Vagina (tissue), 2 donors: Measurements from ENCODE around the gene SLC49A3. TPM values are rescaled to one million over a fixed set of nuclear protein-coding genes. Genes with fewer than 3 reads are reported as not detected.

ENCODE experiments used
- DNase-seq, 2 donors: peaks; one replicate each; pipeline ENCODE4 v3.0.0-alpha.2; 2017; ENCODE audit errors: extremely low spot score in 2 of 2
- H3K27ac ChIP-seq: fragments of 200-600 bp; sonication (generic); one replicate; pipeline ENCODE4 v1.5.1; 2019
- H3K27me3 ChIP-seq: fragments of 200-600 bp; sonication (generic); one replicate; pipeline ENCODE4 v1.5.1; 2019
- H3K36me3 ChIP-seq, 2 donors: fragments of 200-600 bp; sonication (generic); one replicate each; pipeline ENCODE4 v1.5.1; 2017 to 2019
- H3K4me1 ChIP-seq: fragments of 200-600 bp; sonication (generic); one replicate; pipeline ENCODE4 v1.5.1; 2019
- H3K4me3 ChIP-seq, 2 donors: fragments of 200-600 bp; sonication (generic); 1 replicate in 1 of 2; 2 replicates in 1 of 2; pipeline ENCODE4 v1.5.1; 2016 to 2019
- H3K9me3 ChIP-seq: fragments of 200-600 bp; sonication (generic); one replicate; pipeline ENCODE4 v1.5.1; 2019
- POLR2A ChIP-seq, 2 donors: fragments of 450-650 bp; IDR thresholded peaks; one replicate each; pipeline ENCODE4 v1.6.1; 2017; ENCODE audit warnings: antibody characterized with exemption in 2 of 2, mild to moderate bottlenecking in 2 of 2, moderate library complexity in 2 of 2
- POLR2AphosphoS5 ChIP-seq, 2 donors: sonication (generic); formaldehyde crosslinking; IDR thresholded peaks; one replicate each; pipeline ENCODE4 v1.9.0; 2017; ENCODE audit warnings: antibody characterized with exemption in 2 of 2, mild to moderate bottlenecking in 2 of 2, low read depth in 1 of 2; ENCODE audit not compliant: insufficient read depth in 1 of 2
- intact Hi-C: fragments of 100-400 bp; cut with DNase I; formaldehyde crosslinking; loops from one replicate; pipeline ENCODE4 v1.15.1; 2023
- total RNA-seq: library from RNA; depleted of rRNA; stranded (reverse); fragments of >200 nt; gene quantifications from one replicate; pipeline ENCODE4 v1.2.3, GENCODE V29; 2016
- TF ChIP-seq, protein P1 (sequence below), 3 experiments: fragments of 450-650 bp in 2 of 3; fragments of 200-600 bp in 1 of 3; sonication (generic) in 1 of 3; IDR thresholded peaks; one replicate each; pipeline ENCODE4 v1.5.1; 2017 to 2019; ENCODE audit warnings: antibody characterized with exemption in 3 of 3, mild to moderate bottlenecking in 2 of 3, moderate library complexity in 2 of 3

SLC49A3 gene
- total RNA-seq, 1 donor from 2014 or later = 11.0 TPM

DNA sequence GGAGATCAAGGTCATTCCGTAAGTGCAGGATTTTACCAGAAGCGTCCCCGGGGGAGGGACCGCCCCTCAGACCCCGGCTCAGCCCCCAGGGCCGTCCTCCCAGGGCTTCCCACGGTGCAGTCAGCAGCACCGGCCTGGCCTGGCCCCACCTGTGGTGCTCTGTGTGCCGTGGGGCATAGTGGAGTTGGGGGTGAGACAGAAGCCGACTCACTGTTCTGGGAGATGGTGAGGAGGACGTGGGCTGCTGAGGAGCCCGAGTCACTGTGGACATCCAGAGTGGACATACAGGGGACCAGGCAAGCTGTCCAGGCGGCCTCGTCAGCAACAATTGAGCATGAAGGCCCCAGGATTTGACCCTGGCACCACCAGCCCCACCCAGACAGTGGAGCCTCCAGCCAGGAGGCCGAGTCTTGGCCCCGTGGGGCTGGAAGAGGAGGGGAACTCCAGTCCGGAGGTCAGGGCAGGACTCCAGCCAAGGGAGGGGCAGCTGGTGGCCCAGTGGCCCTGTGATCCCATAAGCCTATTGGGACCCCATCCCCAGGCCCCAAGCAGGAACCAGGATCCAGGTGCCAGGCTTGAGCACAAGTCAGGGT is 34.0 kb downstream of the SLC49A3 start:
- intact Hi-C loops = no loop called here
- DNase-seq = no peak
- no peak for TF ChIP-seq POLR2AphosphoS5 (IDR thresholded peaks at IDR 0.05; ENCODE audit: insufficient read depth in 1 of 2, low read depth in 1 of 2)
- TF ChIP-seq, protein P1, sequence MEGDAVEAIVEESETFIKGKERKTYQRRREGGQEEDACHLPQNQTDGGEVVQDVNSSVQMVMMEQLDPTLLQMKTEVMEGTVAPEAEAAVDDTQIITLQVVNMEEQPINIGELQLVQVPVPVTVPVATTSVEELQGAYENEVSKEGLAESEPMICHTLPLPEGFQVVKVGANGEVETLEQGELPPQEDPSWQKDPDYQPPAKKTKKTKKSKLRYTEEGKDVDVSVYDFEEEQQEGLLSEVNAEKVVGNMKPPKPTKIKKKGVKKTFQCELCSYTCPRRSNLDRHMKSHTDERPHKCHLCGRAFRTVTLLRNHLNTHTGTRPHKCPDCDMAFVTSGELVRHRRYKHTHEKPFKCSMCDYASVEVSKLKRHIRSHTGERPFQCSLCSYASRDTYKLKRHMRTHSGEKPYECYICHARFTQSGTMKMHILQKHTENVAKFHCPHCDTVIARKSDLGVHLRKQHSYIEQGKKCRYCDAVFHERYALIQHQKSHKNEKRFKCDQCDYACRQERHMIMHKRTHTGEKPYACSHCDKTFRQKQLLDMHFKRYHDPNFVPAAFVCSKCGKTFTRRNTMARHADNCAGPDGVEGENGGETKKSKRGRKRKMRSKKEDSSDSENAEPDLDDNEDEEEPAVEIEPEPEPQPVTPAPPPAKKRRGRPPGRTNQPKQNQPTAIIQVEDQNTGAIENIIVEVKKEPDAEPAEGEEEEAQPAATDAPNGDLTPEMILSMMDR (IDR thresholded peaks at IDR 0.05) = no peak
- no peak for TF ChIP-seq POLR2A (IDR thresholded peaks at IDR 0.05)
- Histone ChIP-seq H3K4me3 (no peak overlapping the region), H3K4me1 (peaks cover 5% of the 10 kb centered on the region), H3K36me3 (no peaks in the 10 kb centered on the region), H3K27ac (no peak overlapping the region), H3K9me3 (no peaks in the 10 kb centered on the region), H3K27me3 (peaks cover 5% of the 10 kb centered on the region)

DNA sequence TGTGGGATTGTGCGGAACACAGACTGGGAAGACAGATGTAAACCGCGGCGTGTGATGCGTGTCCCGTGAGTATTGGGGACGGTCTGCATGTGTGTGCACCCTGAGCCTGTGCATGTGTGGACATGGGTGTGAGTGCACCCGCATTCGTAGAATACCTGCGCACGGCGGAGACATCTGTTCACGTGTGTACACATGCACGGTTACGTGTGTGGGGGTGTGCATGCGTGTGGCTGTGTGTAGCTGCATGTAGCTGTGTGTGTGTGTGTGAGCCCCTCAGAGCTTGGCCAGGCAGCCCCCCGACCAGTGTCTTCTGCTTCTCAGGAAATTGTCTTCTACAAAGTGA is 34.5 kb downstream of the SLC49A3 start:
- H3K4me3 ChIP-seq = no peak overlapping the region
- peaks cover 5% of the 10 kb centered on the region for H3K4me1 ChIP-seq
- TF ChIP-seq, protein P1 (IDR thresholded peaks at IDR 0.05) = no peak
- H3K36me3 ChIP-seq = no peaks in the 10 kb centered on the region
- DNase-seq = no peak
- intact Hi-C loops = no loop called here
- H3K27ac ChIP-seq = no peak overlapping the region
- no peaks in the 10 kb centered on the region for H3K9me3 ChIP-seq
- H3K27me3 ChIP-seq = peaks cover 5% of the 10 kb centered on the region

DNA sequence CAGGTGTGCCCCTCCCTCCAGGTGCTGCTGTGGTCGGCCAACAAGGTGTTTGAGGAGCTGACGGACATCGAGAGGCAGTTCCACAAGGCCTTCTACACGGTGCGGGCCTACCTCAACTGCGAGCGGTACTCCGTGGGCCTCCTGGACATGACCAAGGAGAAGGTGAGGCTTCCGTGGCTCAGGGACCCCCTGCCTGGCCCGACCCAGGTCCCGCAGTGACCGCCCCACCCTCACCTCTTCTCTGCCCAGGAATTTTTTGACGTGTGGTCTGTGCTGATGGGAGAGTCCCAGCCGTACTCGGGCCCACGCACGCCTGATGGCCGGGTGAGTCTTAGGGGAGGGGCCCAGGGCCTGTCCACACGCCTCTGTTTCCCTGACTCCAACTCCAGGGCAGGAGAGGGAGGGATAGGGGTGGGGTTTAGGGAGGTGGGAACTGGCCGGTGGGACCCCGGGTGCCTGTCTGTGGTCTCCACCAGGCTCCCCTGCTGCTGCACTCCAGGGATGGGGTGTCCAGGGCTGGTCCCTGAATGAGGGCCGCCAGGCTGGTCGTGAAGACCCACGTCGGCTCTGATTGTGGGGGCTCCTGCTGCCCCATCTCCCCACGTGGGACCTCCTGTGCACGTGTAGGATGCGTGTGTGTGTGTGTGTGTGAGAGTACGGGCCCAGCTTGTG is 35.0 kb downstream of the SLC49A3 start:
- TF ChIP-seq, protein P1 (IDR thresholded peaks at IDR 0.05) = no peak
- TF ChIP-seq POLR2AphosphoS5 (IDR thresholded peaks at IDR 0.05; ENCODE audit: insufficient read depth in 1 of 2, low read depth in 1 of 2) = no peak
- TF ChIP-seq POLR2A (IDR thresholded peaks at IDR 0.05) = no peak
- no peaks in the 10 kb centered on the region for H3K9me3 ChIP-seq
- peaks cover 5% of the 10 kb centered on the region for H3K4me1 ChIP-seq
- H3K27me3 ChIP-seq = peaks cover 5% of the 10 kb centered on the region
- intact Hi-C loops = no loop called here
- H3K27ac ChIP-seq = no peak overlapping the region
- H3K36me3 ChIP-seq = no peaks in the 10 kb centered on the region
- H3K4me3 ChIP-seq = no peak overlapping the region
- DNase-seq = no peak

DNA sequence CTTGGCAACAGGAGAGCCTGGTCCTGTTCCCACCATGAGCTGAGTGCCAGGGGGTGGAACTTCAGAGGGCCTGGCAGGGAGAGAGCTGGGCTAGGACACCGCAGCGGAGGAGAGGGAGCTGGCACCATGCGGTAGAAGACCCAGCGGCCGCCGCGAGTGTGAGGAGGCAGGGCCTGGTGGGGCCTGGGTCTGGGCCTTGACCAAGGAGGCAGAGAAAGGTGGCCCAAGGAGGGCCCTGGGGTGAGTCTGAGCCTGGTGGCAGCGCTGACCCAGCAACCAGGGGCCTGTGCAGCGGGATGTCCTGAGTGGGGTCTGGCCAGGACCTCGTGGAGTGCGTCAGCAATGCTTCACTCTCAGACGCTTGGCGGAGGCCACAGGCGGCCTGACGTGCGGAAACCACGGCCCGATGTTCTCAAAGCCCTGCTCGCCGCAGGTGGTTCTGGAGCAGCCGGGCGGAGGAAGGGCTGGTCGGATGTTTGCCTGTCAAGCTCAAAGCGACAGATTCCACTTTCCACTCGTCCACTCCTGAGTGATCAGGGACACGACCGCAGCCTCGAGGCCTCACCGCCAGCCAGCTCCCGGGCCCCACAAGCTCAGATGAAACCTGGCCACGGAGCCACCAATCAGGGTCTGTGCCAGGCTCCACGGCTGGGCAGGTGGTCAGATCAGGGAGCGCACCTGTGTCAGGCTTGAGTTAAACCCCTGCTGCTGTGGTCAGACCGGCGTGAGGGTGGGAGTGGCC is 35.7 kb downstream of the SLC49A3 start:
- Histone ChIP-seq H3K36me3 (no peaks in the 10 kb centered on the region), H3K27me3 (peaks cover 5% of the 10 kb centered on the region), H3K4me1 (peaks cover 5% of the 10 kb centered on the region), H3K4me3 (no peak overlapping the region), H3K27ac (no peak overlapping the region), H3K9me3 (no peaks in the 10 kb centered on the region)
- no peak for DNase-seq
- TF ChIP-seq, protein P1 (IDR thresholded peaks at IDR 0.05) = no peak
- no peak for TF ChIP-seq POLR2AphosphoS5 (IDR thresholded peaks at IDR 0.05; ENCODE audit: insufficient read depth in 1 of 2, low read depth in 1 of 2)
- TF ChIP-seq POLR2A (IDR thresholded peaks at IDR 0.05) = no peak
- intact Hi-C loops = no loop called here
